HG03064 (cell line): ENCODE measurements around the gene DRAM1.

Experiments
- ATAC-seq: cut with Tn5 transposase; IDR thresholded peaks from one replicate; pipeline ENCODE4 v1.9.1; 2021; ENCODE audit warnings: low read depth; ENCODE audit not compliant: unreplicated experiment

Gene DRAM1

DNA sequence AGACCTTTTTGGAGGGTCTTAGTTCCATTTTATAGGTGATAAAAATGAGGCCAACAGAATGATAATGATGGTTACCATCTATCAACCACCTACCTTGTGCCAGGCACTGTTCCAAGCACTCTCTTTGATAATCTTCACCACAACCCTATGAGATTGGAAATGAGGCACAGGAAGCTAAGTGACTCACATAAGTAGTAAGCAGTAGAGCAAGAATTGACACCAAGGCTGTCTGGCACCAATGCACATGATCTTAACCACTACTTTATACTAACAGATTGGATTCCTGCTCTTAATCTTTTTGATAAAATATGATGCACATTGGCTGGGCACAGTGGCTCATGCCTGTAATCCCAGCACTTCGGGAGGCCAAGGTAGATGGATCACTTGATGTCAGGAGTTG lies 91.4 kb downstream of the DRAM1 start:
- no peak for ATAC-seq
